OCI-LY1 (cell line): Measurements from ENCODE around the gene PTPN13.

ENCODE experiments used
- H2AFZ ChIP-seq: fragments of 200-600 bp; sonication (generic), shearing (Covaris generic); 2 replicates; pipeline ENCODE4 v1.6.0; 2014; ENCODE audit warnings: antibody characterized with exemption, mild to moderate bottlenecking, low read length
- H3F3A ChIP-seq: fragments of 200-600 bp; sonication (generic), shearing (Covaris generic); 2 replicates; pipeline ENCODE4 v1.6.0; 2014; ENCODE audit warnings: mild to moderate bottlenecking, antibody characterized with exemption, low read length, moderate library complexity; ENCODE audit not compliant: insufficient read depth
- H3K27ac ChIP-seq: fragments of 200-600 bp; sonication (generic); 2 replicates; pipeline ENCODE4 v1.5.1; 2014; ENCODE audit warnings: low read length, mixed run types, mild to moderate bottlenecking, low read depth; ENCODE audit not compliant: poor library complexity, severe bottlenecking
- H3K27me3 ChIP-seq: fragments of 200-600 bp; sonication (generic); 2 replicates; pipeline ENCODE4 v1.6.0; 2014; ENCODE audit warnings: antibody characterized with exemption, mild to moderate bottlenecking, low read length, moderate library complexity; ENCODE audit not compliant: insufficient read depth
- H3K36me3 ChIP-seq: fragments of 200-600 bp; sonication (generic); 2 replicates; pipeline ENCODE4 v1.6.1; 2014; ENCODE audit warnings: mild to moderate bottlenecking, antibody characterized with exemption, low read length, moderate library complexity, mixed read lengths; ENCODE audit not compliant: insufficient read depth
- H3K4me1 ChIP-seq: fragments of 200-600 bp; sonication (generic); 2 replicates; pipeline ENCODE4 v1.5.1; 2014; ENCODE audit warnings: mild to moderate bottlenecking, low read length, moderate library complexity; ENCODE audit not compliant: insufficient read depth, severe bottlenecking
- H3K4me2 ChIP-seq: fragments of 200-600 bp; sonication (generic), shearing (Covaris generic); 2 replicates; pipeline ENCODE4 v1.6.1; 2014; ENCODE audit warnings: low read length
- H3K4me3 ChIP-seq: fragments of 200-600 bp; sonication (generic); 2 replicates; pipeline ENCODE4 v1.5.1; 2014; ENCODE audit warnings: low read length, low read depth, mild to moderate bottlenecking, mixed read lengths; ENCODE audit not compliant: poor library complexity, severe bottlenecking
- H3K79me2 ChIP-seq: fragments of 200-600 bp; shearing (Covaris generic); 2 replicates; pipeline ENCODE4 v1.6.1; 2016; ENCODE audit warnings: mixed run types, low read length, mixed read lengths; ENCODE audit not compliant: insufficient read depth
- H3K9ac ChIP-seq: fragments of 200-600 bp; sonication (generic), shearing (Covaris generic); 2 replicates; pipeline ENCODE4 v1.6.1; 2014; ENCODE audit warnings: mild to moderate bottlenecking, low read length, mixed read lengths
- H3K9me2 ChIP-seq: fragments of 200-600 bp; sonication (generic), shearing (Covaris generic); 2 replicates; pipeline ENCODE4 v1.6.1; 2014; ENCODE audit warnings: low read depth, mild to moderate bottlenecking, low read length, mixed read lengths
- H3K9me3 ChIP-seq: fragments of 200-600 bp; shearing (Covaris generic); 2 replicates; pipeline ENCODE4 v1.6.1; 2014; ENCODE audit warnings: low read length, mixed read lengths
- H4K20me1 ChIP-seq: fragments of 200-600 bp; sonication (generic), shearing (Covaris generic); 2 replicates; pipeline ENCODE4 v1.6.0; 2016; ENCODE audit warnings: mild to moderate bottlenecking, low read length; ENCODE audit not compliant: insufficient read depth
- CTCF ChIP-seq: fragments of 200-600 bp; sonication (generic), shearing (Covaris generic); IDR thresholded peaks from 2 replicates; pipeline ENCODE4 v1.5.1; 2017; ENCODE audit warnings: mild to moderate bottlenecking, antibody characterized with exemption, low read length, moderate library complexity, mixed read lengths
- EZH2 ChIP-seq: fragments of 200-600 bp; sonication (generic), shearing (Covaris generic); IDR thresholded peaks from 2 replicates; pipeline ENCODE4 v1.8.0; 2017; ENCODE audit warnings: borderline replicate concordance, mixed run types, mild to moderate bottlenecking, antibody characterized with exemption, low read length, moderate library complexity, mixed read lengths

PTPN13 gene

GRCh38 chr4:86657382-86657781 lies 63.3 kb downstream of the PTPN13 start:
- no peaks in the 10 kb centered on the region for H3K9me2 ChIP-seq
- H4K20me1 ChIP-seq: no peaks in the 10 kb centered on the region
- H3K4me2 ChIP-seq: no peak overlapping the region
- H3K79me2 ChIP-seq: no peaks in the 10 kb centered on the region
- no peak overlapping the region for H3K27ac ChIP-seq
- no peaks in the 10 kb centered on the region for H3F3A ChIP-seq
- no peaks in the 10 kb centered on the region for H3K4me1 ChIP-seq
- H3K4me3 ChIP-seq: no peak overlapping the region
- no peaks in the 10 kb centered on the region for H3K27me3 ChIP-seq
- no peaks in the 10 kb centered on the region for H3K9me3 ChIP-seq
- H3K36me3 ChIP-seq: no peaks in the 10 kb centered on the region
- H2AFZ ChIP-seq: no peak overlapping the region
- no peak overlapping the region for H3K9ac ChIP-seq
- TF ChIP-seq EZH2: no peak
- no peak for TF ChIP-seq CTCF

GRCh38 chr4:86657910-86658309 lies 63.8 kb downstream of the PTPN13 start:
- Histone ChIP-seq H4K20me1 (no peaks in the 10 kb centered on the region), H3K9me3 (no peaks in the 10 kb centered on the region), H3K27ac (no peak overlapping the region), H3K9ac (no peak overlapping the region), H3F3A (no peaks in the 10 kb centered on the region), H3K9me2 (no peaks in the 10 kb centered on the region), H3K79me2 (no peaks in the 10 kb centered on the region), H3K4me3 (no peak overlapping the region), H3K4me1 (no peaks in the 10 kb centered on the region), H3K27me3 (no peaks in the 10 kb centered on the region), H3K4me2 (no peak overlapping the region), H2AFZ (no peak overlapping the region), H3K36me3 (no peaks in the 10 kb centered on the region)
- TF ChIP-seq EZH2: no peak
- TF ChIP-seq CTCF: no peak

DNA sequence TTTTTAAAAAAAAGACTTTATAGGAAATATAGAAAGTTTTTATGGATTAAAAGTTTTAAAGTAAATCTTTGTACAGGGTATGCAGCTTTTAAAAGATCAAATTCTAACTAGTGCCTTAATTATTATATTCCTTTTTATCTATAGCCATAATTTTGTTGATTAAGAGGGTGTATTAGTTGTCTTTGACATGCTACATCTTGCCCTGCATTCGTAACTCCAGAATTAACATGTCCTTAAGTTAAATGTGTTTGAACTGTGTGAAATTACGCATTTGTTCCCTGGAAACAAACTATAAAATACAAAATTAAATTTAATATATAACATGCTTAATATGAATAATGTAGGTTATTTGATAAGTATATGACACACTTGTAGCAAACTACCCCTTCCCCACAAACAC lies 66.3 kb downstream of the PTPN13 start:
- Histone ChIP-seq H3K36me3 (no peaks in the 10 kb centered on the region), H3K4me1 (no peaks in the 10 kb centered on the region), H3K27ac (no peak overlapping the region), H4K20me1 (no peaks in the 10 kb centered on the region), H3K4me2 (no peak overlapping the region), H3K4me3 (no peak overlapping the region), H3K27me3 (no peaks in the 10 kb centered on the region), H2AFZ (no peak overlapping the region), H3K79me2 (no peaks in the 10 kb centered on the region), H3F3A (no peaks in the 10 kb centered on the region), H3K9me3 (no peaks in the 10 kb centered on the region), H3K9me2 (no peaks in the 10 kb centered on the region), H3K9ac (no peak overlapping the region)
- no peak for TF ChIP-seq CTCF
